22Rv1 (cell line): ENCODE data around the gene ZSCAN25.
"Not testable (repeated sequence)": the region's sequence is repeated elsewhere in the genome, so short reads cannot be mapped to it uniquely, and the experiment has no call there.

Experiments used
- H3K27ac ChIP-seq: fragments of 450-650 bp; 2 replicates; pipeline ENCODE4 v1.5.1; 2017
- CTCF ChIP-seq: fragments of 450-650 bp; IDR thresholded peaks from 2 replicates; pipeline ENCODE4 v1.5.1; 2017; ENCODE audit warnings: mild to moderate bottlenecking
- ZFX ChIP-seq: fragments of 450-650 bp; IDR thresholded peaks from 2 replicates; pipeline ENCODE4 v1.6.1; 2017; ENCODE audit warnings: antibody characterized with exemption, borderline replicate concordance

Gene ZSCAN25

DNA sequence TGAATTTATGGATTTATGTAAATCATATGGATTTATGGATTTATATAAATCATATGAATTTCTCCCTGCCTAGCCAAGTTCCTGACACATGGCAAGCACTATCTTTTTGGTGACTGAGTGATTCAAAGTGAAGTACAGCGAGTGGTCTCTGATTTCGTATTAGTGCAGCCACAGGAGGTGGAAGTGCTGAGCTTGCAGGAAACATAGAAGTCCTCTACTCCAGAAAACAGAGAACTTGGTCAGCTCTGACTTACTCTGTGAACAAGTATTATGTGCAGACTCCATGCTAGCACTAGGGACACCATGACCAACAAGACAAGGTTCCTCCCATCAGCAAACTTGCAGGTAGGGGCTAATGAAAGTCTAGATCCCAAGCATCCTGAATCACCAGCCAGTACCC lies 34.5 kb downstream of the ZSCAN25 start:
- TF ChIP-seq CTCF = no peak
- TF ChIP-seq ZFX = no peak
- no peak overlapping the region for H3K27ac ChIP-seq

- no peak for TF ChIP-seq ZFX
- no peak overlapping the region for H3K27ac ChIP-seq
Measured at GRCh38 chr7:99652671-99653070, 35.9 kb downstream of the ZSCAN25 start.

DNA sequence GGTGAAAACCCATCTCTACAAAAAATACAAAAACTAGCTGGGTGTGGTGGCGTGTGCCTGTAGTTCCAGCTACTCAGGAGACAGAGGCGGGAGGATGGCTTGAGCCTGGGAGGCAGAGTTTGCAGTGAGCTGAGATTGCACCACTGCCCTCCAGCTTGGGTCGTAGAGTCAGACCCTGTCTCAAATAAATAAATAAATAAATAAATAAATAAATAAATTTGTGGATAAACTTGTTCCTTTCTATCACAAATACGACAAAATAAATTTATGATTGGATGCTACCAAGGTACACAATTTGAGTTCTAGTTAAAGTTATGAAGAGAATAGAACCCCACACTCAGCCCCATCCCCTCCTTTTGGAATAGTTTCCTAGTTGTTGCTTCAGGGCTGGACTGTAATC lies 36.5 kb downstream of the ZSCAN25 start:
- H3K27ac ChIP-seq = not testable (repeated sequence)

- no peak for TF ChIP-seq ZFX
- no peak for TF ChIP-seq CTCF
- no peak overlapping the region for H3K27ac ChIP-seq
Measured at GRCh38 chr7:99653754-99654153, 37.0 kb downstream of the ZSCAN25 start.

GRCh38 chr7:99654626-99655025 lies 37.9 kb downstream of the ZSCAN25 start:
- not testable (repeated sequence) for H3K27ac ChIP-seq

GRCh38 chr7:99657879-99658278 lies 41.1 kb downstream of the ZSCAN25 start:
- H3K27ac ChIP-seq = not testable (repeated sequence)

DNA sequence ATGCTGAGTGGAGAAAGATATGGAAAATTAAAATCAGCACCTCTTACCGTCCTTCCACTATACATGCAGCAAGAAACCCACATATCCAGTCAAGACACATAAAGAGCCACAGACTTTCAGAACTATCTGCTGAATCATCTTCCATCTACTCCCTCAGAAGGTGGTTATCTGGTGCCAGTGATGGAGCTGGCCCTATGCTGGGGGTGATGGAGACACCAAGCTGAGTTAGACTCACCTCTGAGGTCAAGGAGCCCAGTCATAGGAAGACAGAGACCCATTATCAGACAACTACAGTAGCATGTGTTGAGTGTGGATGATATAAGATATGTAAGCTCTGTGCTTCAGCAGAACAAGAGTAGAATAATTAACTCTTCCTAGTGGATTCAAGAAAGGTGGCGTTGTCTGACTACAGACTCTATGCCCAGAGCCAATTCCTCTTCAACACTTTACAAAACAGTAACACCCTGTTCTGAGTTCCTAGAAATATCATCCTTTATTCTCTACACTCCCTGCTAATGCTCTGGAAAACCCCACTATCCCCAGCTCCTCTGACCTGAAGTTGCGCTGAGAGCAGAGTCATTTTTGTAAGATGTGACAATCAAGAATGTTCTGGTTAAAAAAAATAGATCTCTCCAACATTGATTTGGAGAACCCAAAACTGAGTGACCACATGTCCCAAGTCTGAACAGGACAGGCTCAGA lies 48.7 kb downstream of the ZSCAN25 start:
- TF ChIP-seq CTCF (no peak), ZFX (no peak)
- H3K27ac ChIP-seq = no peak overlapping the region

GRCh38 chr7:99666013-99666395 lies 49.3 kb downstream of the ZSCAN25 start:
- H3K27ac ChIP-seq = no peak overlapping the region
- TF ChIP-seq ZFX (no peak), CTCF (no peak)

DNA sequence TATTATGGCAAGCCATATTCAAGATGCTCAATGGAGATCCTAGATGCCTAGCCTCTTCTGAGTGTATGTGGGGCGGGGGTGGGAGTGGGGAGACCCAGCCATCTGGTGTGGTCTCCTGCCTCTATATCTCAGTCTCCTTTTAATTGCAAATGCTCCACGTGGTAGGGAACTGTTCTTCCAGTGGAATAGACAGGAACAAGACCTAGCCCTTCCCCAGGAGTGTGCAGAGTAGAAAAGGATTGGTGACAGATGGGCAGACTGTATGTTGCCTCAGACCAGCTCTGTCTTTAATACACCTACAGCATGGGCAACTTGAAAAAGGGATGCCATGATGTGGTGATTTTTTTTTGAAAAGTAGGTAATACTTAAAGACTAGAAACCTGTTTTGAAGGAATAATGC lies 50.4 kb downstream of the ZSCAN25 start:
- H3K27ac ChIP-seq = no peak overlapping the region
- TF ChIP-seq ZFX (no peak), CTCF (no peak)

DNA sequence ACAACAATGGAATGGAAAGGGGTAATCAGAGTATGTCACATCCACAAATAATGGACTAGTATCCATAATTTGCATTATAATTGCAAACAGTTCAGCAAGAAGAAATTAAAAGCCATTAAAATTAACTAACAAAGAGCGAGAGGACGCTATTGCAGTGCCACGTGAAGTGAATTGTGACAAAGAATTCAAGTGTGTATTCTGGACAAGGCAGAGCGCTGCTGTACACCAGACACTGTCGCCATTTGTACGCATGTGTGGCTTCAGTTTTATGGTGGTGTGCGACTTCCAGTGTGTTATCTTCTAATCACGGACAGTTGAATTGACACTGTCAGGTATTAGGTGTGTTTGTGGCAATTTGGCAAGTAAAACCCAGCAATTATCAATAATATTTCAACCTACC lies 51.8 kb downstream of the ZSCAN25 start:
- H3K27ac ChIP-seq = no peak overlapping the region
- no peak for TF ChIP-seq ZFX
- TF ChIP-seq CTCF = no peak
